Hepatocyte (in vitro differentiated cells): ENCODE results near the gene KCNK4. TPM values are rescaled to one million over a fixed set of nuclear protein-coding genes. Genes with fewer than 3 reads are reported as not detected.
A peak's percentile ranks its signal among the peaks of the same experiment; 100 is the strongest.

ENCODE experiments used
- DNase-seq: peaks from one replicate; pipeline ENCODE4 v3.0.0-alpha.2; 2016; ENCODE audit warnings: low spot score
- H2AFZ ChIP-seq: fragments of 200-600 bp; sonication (generic); 2 replicates; pipeline ENCODE4 v1.6.0; 2016; ENCODE audit warnings: antibody characterized with exemption, mild to moderate bottlenecking
- H3K27ac ChIP-seq: fragments of 200-600 bp; sonication (generic); 2 replicates; pipeline ENCODE4 v1.5.1; 2016; ENCODE audit warnings: mild to moderate bottlenecking
- H3K27me3 ChIP-seq: fragments of 200-600 bp; sonication (generic); 2 replicates; pipeline ENCODE4 v1.6.1; 2016
- H3K36me3 ChIP-seq: fragments of 200-600 bp; sonication (generic); replicated peaks from 2 replicates; pipeline ENCODE4 v1.5.1; 2016; ENCODE audit warnings: low read depth; ENCODE audit not compliant: insufficient read depth
- H3K4me1 ChIP-seq: fragments of 200-600 bp; sonication (generic); 2 replicates; pipeline ENCODE4 v1.5.1; 2016; ENCODE audit warnings: mild to moderate bottlenecking, moderate library complexity; ENCODE audit not compliant: insufficient read depth
- H3K4me2 ChIP-seq: fragments of 200-600 bp; sonication (generic); 2 replicates; pipeline ENCODE4 v1.6.0; 2016
- H3K4me3 ChIP-seq: fragments of 200-600 bp; sonication (generic); 2 replicates; pipeline ENCODE4 v1.5.1; 2016; ENCODE audit warnings: mild to moderate bottlenecking
- H3K79me2 ChIP-seq: fragments of 200-600 bp; sonication (generic); 2 replicates; pipeline ENCODE4 v1.6.0; 2017; ENCODE audit warnings: mild to moderate bottlenecking
- H3K9me2 ChIP-seq: fragments of 200-600 bp; sonication (generic); replicated peaks from 2 replicates; pipeline ENCODE4 v1.6.0; 2017; ENCODE audit warnings: mild to moderate bottlenecking; ENCODE audit not compliant: insufficient read depth
- H3K9me3 ChIP-seq: fragments of 200-600 bp; sonication (generic); 2 replicates; pipeline ENCODE4 v1.5.1; 2016; ENCODE audit warnings: low read depth, mild to moderate bottlenecking
- H4K20me1 ChIP-seq: fragments of 200-600 bp; sonication (generic); 2 replicates; pipeline ENCODE4 v1.6.0; 2016; ENCODE audit warnings: mild to moderate bottlenecking; ENCODE audit not compliant: insufficient read depth, poor library complexity, severe bottlenecking
- CTCF ChIP-seq: fragments of 200-600 bp; sonication (generic); IDR thresholded peaks from 2 replicates; pipeline ENCODE4 v1.5.1; 2016; ENCODE audit warnings: antibody characterized with exemption, mild to moderate bottlenecking; ENCODE audit not compliant: poor library complexity
- EZH2 ChIP-seq: fragments of 200-600 bp; sonication (generic); IDR thresholded peaks from 2 replicates; pipeline ENCODE4 v1.6.1; 2016; ENCODE audit warnings: antibody characterized with exemption, mild to moderate bottlenecking, borderline replicate concordance
- EZH2phosphoT487 ChIP-seq: fragments of 200-600 bp; sonication (generic); IDR thresholded peaks from one replicate; pipeline ENCODE4 v1.6.1; 2018; ENCODE audit warnings: antibody characterized with exemption, mild to moderate bottlenecking, low read depth, moderate library complexity; ENCODE audit not compliant: unreplicated experiment, severe bottlenecking
- WGBS: methylation state at CpG from one replicate; pipeline ENCODE4 v1.1.6; 2016; ENCODE audit warnings: low lambda C conversion rate; ENCODE audit errors: missing lambda C conversion rate; 5-methylcytosine and 5-hydroxymethylcytosine counted together
- polyA plus RNA-seq: library from polyadenylated mRNA; unstranded; fragments of >200 nt; fragmentation: Nextera tagmentation; extraction: Ambion mirVana; gene quantifications from 2 replicates; pipeline ENCODE4 v1.2.1, GENCODE V29; 2016
- total RNA-seq: library from RNA; depleted of rRNA; stranded (reverse); fragments of >200 nt; gene quantifications from 2 replicates; pipeline ENCODE4 v1.2.3, GENCODE V29; 2014

Gene KCNK4
- total and polyA plus RNA-seq, 2 experiments from 2014 or later, result not detected

- TF ChIP-seq CTCF (peak; percentile 30), EZH2 (no peak), EZH2phosphoT487 (no peak)
- WGBS, result 89% methylated on average over 18 of the region's 18 CpGs
- Histone ChIP-seq H3K36me3 (no peaks in the 10 kb centered on the region), H2AFZ (no peak overlapping the region), H4K20me1 (no peaks in the 10 kb centered on the region), H3K9me2 (no peaks in the 10 kb centered on the region), H3K4me3 (no peak overlapping the region), H3K27ac (no peak overlapping the region), H3K9me3 (no peaks in the 10 kb centered on the region), H3K4me1 (no peaks in the 10 kb centered on the region), H3K79me2 (no peaks in the 10 kb centered on the region), H3K27me3 (no peaks in the 10 kb centered on the region), H3K4me2 (no peak overlapping the region)
- peak; percentile 6 for DNase-seq
These were observed 52.9 kb downstream of the KCNK4 start for GRCh38 chr11:64343767-64344559.

GRCh38 chr11:64344787-64345186 is 53.7 kb downstream of the KCNK4 start:
- TF ChIP-seq CTCF, result no peak
- no peak for TF ChIP-seq EZH2phosphoT487
- no peak for TF ChIP-seq EZH2
- H3K4me1 ChIP-seq, result no peaks in the 10 kb centered on the region
- no peak overlapping the region for H3K4me2 ChIP-seq
- H3K79me2 ChIP-seq, result no peaks in the 10 kb centered on the region
- H3K36me3 ChIP-seq, result no peaks in the 10 kb centered on the region
- H2AFZ ChIP-seq, result no peak overlapping the region
- 96% methylated on average over 24 of the region's 28 CpGs for WGBS
- H3K9me3 ChIP-seq, result no peaks in the 10 kb centered on the region
- H3K27ac ChIP-seq, result no peak overlapping the region
- H3K27me3 ChIP-seq, result no peaks in the 10 kb centered on the region
- H4K20me1 ChIP-seq, result no peaks in the 10 kb centered on the region
- no peaks in the 10 kb centered on the region for H3K9me2 ChIP-seq
- H3K4me3 ChIP-seq, result no peak overlapping the region
- no peak for DNase-seq

DNA sequence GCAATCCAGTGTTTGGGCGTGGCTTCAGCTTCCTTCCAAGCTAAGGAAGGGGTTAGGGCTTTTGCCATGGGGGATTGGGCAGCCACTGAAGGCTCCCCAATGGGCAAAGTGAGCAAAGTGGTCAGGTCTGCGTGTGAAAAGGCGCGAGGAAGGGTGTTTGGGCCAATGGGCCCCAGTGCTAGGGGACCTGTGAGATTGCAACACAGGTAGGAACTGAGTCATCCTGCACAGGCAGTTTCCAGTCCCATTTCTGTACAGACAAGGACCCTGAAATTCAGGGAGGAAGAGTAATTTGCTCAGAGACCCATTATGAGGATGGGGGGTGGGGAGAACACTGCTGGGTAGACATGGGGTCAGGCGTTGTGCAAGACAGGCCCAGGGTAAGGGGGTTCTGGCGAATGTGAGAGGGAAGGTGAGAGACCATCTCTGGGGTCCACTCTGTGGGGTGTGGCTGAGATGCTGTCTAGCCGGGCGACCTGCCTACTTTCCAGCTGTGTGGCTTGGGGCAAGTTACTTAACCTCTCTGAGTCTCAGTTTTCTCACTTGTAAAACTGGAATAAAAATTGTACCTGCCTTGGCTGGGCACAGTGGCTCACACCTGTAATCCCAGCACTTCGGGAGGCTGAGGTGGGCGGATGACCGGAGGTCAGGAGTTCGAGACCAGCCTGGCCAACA is 56.2 kb downstream of the KCNK4 start:
- no peaks in the 10 kb centered on the region for H3K79me2 ChIP-seq
- 95% methylated on average over 12 of the region's 12 CpGs for WGBS
- no peak for DNase-seq
- H3K27ac ChIP-seq, result no peak overlapping the region
- no peak overlapping the region for H3K4me3 ChIP-seq
- H3K4me2 ChIP-seq, result no peak overlapping the region
- no peaks in the 10 kb centered on the region for H3K9me2 ChIP-seq
- TF ChIP-seq CTCF, result no peak
- TF ChIP-seq EZH2phosphoT487, result no peak
- no peaks in the 10 kb centered on the region for H4K20me1 ChIP-seq
- no peaks in the 10 kb centered on the region for H3K9me3 ChIP-seq
- H3K27me3 ChIP-seq, result no peaks in the 10 kb centered on the region
- H3K4me1 ChIP-seq, result no peaks in the 10 kb centered on the region
- H2AFZ ChIP-seq, result no peak overlapping the region
- no peaks in the 10 kb centered on the region for H3K36me3 ChIP-seq
